ENCODE measurements around the gene NAV2.
A peak's percentile ranks its signal among the peaks of the same experiment; 100 is the strongest.

The NAV2 gene

GRCh38 chr11:19712281-19713195, at the start of gene NAV2:
NAV2 (plus strand) TSS chr11:19712837; CDS start chr11:19713696, 859 bp downstream.
- DNase-seq (ENCODE audit: low read depth in 1 of 2, low spot score in 1 of 2), result peak; percentile 51 to 65

- DNase-seq (ENCODE audit: low read depth in 1 of 2, low spot score in 1 of 2), result no peak
These were observed 49.4 kb upstream of the NAV2 start for GRCh38 chr11:19663206-19663605.

GRCh38 chr11:19664886-19665548, 47.6 kb upstream of the NAV2 start:
- no peak for DNase-seq (ENCODE audit: low read depth in 1 of 2, low spot score in 1 of 2)

GRCh38 chr11:19666951-19667350, 45.7 kb upstream of the NAV2 start:
- no peak for DNase-seq (ENCODE audit: low read depth in 1 of 2, low spot score in 1 of 2)

- DNase-seq (ENCODE audit: low read depth in 1 of 2, low spot score in 1 of 2), result no peak
These were observed 43.1 kb upstream of the NAV2 start for GRCh38 chr11:19669511-19669910.

GRCh38 chr11:19670030-19670791, 42.4 kb upstream of the NAV2 start:
- DNase-seq (ENCODE audit: low read depth in 1 of 2, low spot score in 1 of 2), result no peak

- no peak for DNase-seq (ENCODE audit: low read depth in 1 of 2, low spot score in 1 of 2)
These were observed 39.9 kb upstream of the NAV2 start for GRCh38 chr11:19672586-19673206.

- DNase-seq (ENCODE audit: low read depth in 1 of 2, low spot score in 1 of 2), result no peak
These were observed 38.5 kb upstream of the NAV2 start for GRCh38 chr11:19673924-19674729.

GRCh38 chr11:19674836-19675235, 37.8 kb upstream of the NAV2 start:
- no peak for DNase-seq (ENCODE audit: low read depth in 1 of 2, low spot score in 1 of 2)

- DNase-seq (ENCODE audit: low read depth in 1 of 2, low spot score in 1 of 2), result no peak
These were observed 37.2 kb upstream of the NAV2 start for GRCh38 chr11:19675397-19675796.

- DNase-seq (ENCODE audit: low read depth in 1 of 2, low spot score in 1 of 2), result no peak
These were observed 35.9 kb upstream of the NAV2 start for GRCh38 chr11:19676475-19677380.

- DNase-seq (ENCODE audit: low read depth in 1 of 2, low spot score in 1 of 2), result no peak
These were observed 35.1 kb upstream of the NAV2 start for GRCh38 chr11:19677381-19678080.

GRCh38 chr11:19679952-19680828, 32.4 kb upstream of the NAV2 start:
- no peak for DNase-seq (ENCODE audit: low read depth in 1 of 2, low spot score in 1 of 2)

- DNase-seq (ENCODE audit: low read depth in 1 of 2, low spot score in 1 of 2), result no peak
These were observed 31.7 kb upstream of the NAV2 start for GRCh38 chr11:19680829-19681368.

GRCh38 chr11:19683141-19683805, 29.4 kb upstream of the NAV2 start:
- DNase-seq (ENCODE audit: low read depth in 1 of 2, low spot score in 1 of 2), result no peak

- no peak for DNase-seq (ENCODE audit: low read depth in 1 of 2, low spot score in 1 of 2)
These were observed 28.7 kb upstream of the NAV2 start for GRCh38 chr11:19683862-19684491.
